HCT116 (cell line): Measurements from ENCODE around the gene CHRNB4. TPM values are rescaled to one million over a fixed set of nuclear protein-coding genes. Genes with fewer than 3 reads are reported as not detected.
"Not testable (repeated sequence)": the region's sequence is repeated elsewhere in the genome, so short reads cannot be mapped to it uniquely, and the experiment has no call there.

Source experiments
- ATAC-seq: fragments of 200-7000 bp; cut with Tn5 transposase; 2 replicates; pipeline ENCODE4 v1.9.1; 2020; ENCODE audit warnings: mild to moderate bottlenecking, moderate library complexity
- BruUV-seq: library from RNA; stranded (reverse); fragments of 400-500 nt; replicated peaks from 2 replicates; lab custom pipeline; 2021; lab: Mats Ljungman, UMichigan
- CTCF ChIA-PET: fragments of 300-600 bp; sonication (Branson Sonifier 250); formaldehyde crosslinking; loops from one replicate; lab custom pipeline; 2021; ENCODE audit warnings: antibody characterized with exemption; lab: Charles Lee
- POLR2A ChIA-PET: fragments of 300-600, 350-600 bp; sonication (Branson Sonifier 250); formaldehyde crosslinking; loops from one replicate; lab custom pipeline; 2021; ENCODE audit warnings: antibody characterized with exemption; lab: Charles Lee
- RAD21 ChIA-PET, 2 experiments: fragments of 300-600 bp; sonication (Branson Sonifier 250); formaldehyde crosslinking; loops; one replicate each; lab custom pipeline; 2023; ENCODE audit warnings: low total read pairs in 2 of 2; ENCODE audit not compliant: uncharacterized antibody in 2 of 2, unreplicated experiment in 2 of 2, low non-redundant PET in 1 of 2; lab: Charles Lee
- DNase-seq: peaks from one replicate; pipeline ENCODE4 v3.0.0-alpha.2; 2010; ENCODE audit warnings: low read depth, low spot score
- H2AFZ ChIP-seq: fragments of 200-600 bp; shearing (Covaris generic), sonication (generic); 2 replicates; pipeline ENCODE4 v1.6.1; 2017; ENCODE audit warnings: low read depth, mixed run types, mixed read lengths, antibody characterized with exemption, low read length; ENCODE audit not compliant: poor library complexity, severe bottlenecking
- H3K27ac ChIP-seq: 2 replicates; pipeline ENCODE4 v1.5.1; 2012; ENCODE audit warnings: low read depth, low read length
- H3K27me3 ChIP-seq: fragments of 200-600 bp; sonication (generic); 2 replicates; pipeline ENCODE4 v1.6.1; 2016; ENCODE audit warnings: mixed run types, low read length, mixed read lengths; ENCODE audit not compliant: insufficient read depth
- H3K36me3 ChIP-seq, 2 experiments: fragments of 200-500 bp in 1 of 2; fragments of 200-600 bp in 1 of 2; sonication (Bioruptor generic) in 1 of 2; sonication (generic) in 1 of 2; 2 replicates each; pipeline versions ENCODE4 v1.5.1 to v1.6.1; 2014 to 2016; ENCODE audit warnings: low read length in 2 of 2, inconsistent platforms in 1 of 2, mixed read lengths in 1 of 2, mixed run types in 1 of 2; ENCODE audit not compliant: insufficient read depth in 2 of 2, control insufficient read depth in 1 of 2
- H3K4me1 ChIP-seq, 2 experiments: fragments of 200-600 bp in 1 of 2; sonication (generic) in 1 of 2; 2 replicates each; pipeline versions ENCODE4 v1.5.1 to v1.6.1; 2012 to 2017; ENCODE audit warnings: low read length in 2 of 2, inconsistent platforms in 1 of 2, mild to moderate bottlenecking in 1 of 2, mixed read lengths in 1 of 2, mixed run types in 1 of 2, moderate library complexity in 1 of 2; ENCODE audit not compliant: insufficient read depth in 2 of 2, control insufficient read depth in 1 of 2
- H3K4me2 ChIP-seq: fragments of 200-600 bp; sonication (generic); 2 replicates; pipeline ENCODE4 v1.6.1; 2017; ENCODE audit warnings: mixed run types, low read length, mixed read lengths
- H3K4me3 ChIP-seq, 2 experiments: fragments of 200-600 bp in 1 of 2; sonication (generic) in 1 of 2; replicated peaks in 1 of 2; 2 replicates each; pipeline ENCODE4 v1.5.1; 2011 to 2016; ENCODE audit warnings: low read length in 2 of 2, control low read depth in 1 of 2, low read depth in 1 of 2, mild to moderate bottlenecking in 1 of 2, mixed read lengths in 1 of 2, mixed run types in 1 of 2
- H3K79me2 ChIP-seq: fragments of 200-600 bp; sonication (generic); 2 replicates; pipeline ENCODE4 v1.6.1; 2017; ENCODE audit warnings: mild to moderate bottlenecking, mixed run types, low read length, moderate library complexity, mixed read lengths; ENCODE audit not compliant: insufficient read depth
- H3K9ac ChIP-seq: fragments of 200-600 bp; sonication (generic); 2 replicates; pipeline ENCODE4 v1.6.1; 2016; ENCODE audit warnings: low read length, mixed read lengths
- H3K9me2 ChIP-seq: fragments of 200-600 bp; sonication (generic), shearing (Covaris generic); 2 replicates; pipeline ENCODE4 v1.6.1; 2017; ENCODE audit warnings: mixed run types, mild to moderate bottlenecking, moderate library complexity; ENCODE audit not compliant: insufficient read depth
- H3K9me3 ChIP-seq, 2 experiments: fragments of 200-500 bp in 1 of 2; fragments of 200-600 bp in 1 of 2; sonication (Bioruptor generic) in 1 of 2; sonication (generic) in 1 of 2; 2 replicates each; pipeline ENCODE4 v1.6.1; 2014 to 2017; ENCODE audit warnings: low read length in 2 of 2, mixed read lengths in 2 of 2, inconsistent platforms in 1 of 2, low read depth in 1 of 2, mild to moderate bottlenecking in 1 of 2, mixed run types in 1 of 2, moderate library complexity in 1 of 2; ENCODE audit not compliant: control insufficient read depth in 1 of 2, insufficient read depth in 1 of 2
- H4K20me1 ChIP-seq: fragments of 200-600 bp; sonication (generic), shearing (Covaris generic); 2 replicates; pipeline ENCODE4 v1.6.1; 2017; ENCODE audit warnings: mixed run types, mild to moderate bottlenecking, moderate library complexity; ENCODE audit not compliant: insufficient read depth
- CTCF ChIP-seq, 3 experiments: fragments of 200-600 bp in 1 of 3; sonication (generic) in 1 of 3; IDR thresholded peaks in 2 of 3; conservative IDR thresholded peaks in 1 of 3; 2 replicates each; pipeline ENCODE4 v1.5.1; 2012 to 2017; ENCODE audit warnings: low read depth in 2 of 3, low read length in 2 of 3, antibody characterized with exemption in 1 of 3, borderline replicate concordance in 1 of 3, control low read depth in 1 of 3, mild to moderate bottlenecking in 1 of 3, mixed read lengths in 1 of 3, mixed run types in 1 of 3, moderate library complexity in 1 of 3; ENCODE audit not compliant: insufficient read depth in 1 of 3
- EGR1 ChIP-seq: IDR thresholded peaks from 2 replicates; pipeline ENCODE4 v1.6.1; 2012; ENCODE audit warnings: low read depth
- ELF1 ChIP-seq: IDR thresholded peaks from 2 replicates; pipeline ENCODE4 v1.6.1; 2012; ENCODE audit warnings: low read depth, borderline replicate concordance
- JUND ChIP-seq: IDR thresholded peaks from 2 replicates; pipeline ENCODE4 v1.6.1; 2012
- POLR2A ChIP-seq: IDR thresholded peaks from 2 replicates; pipeline ENCODE4 v1.7.0; 2011; ENCODE audit warnings: borderline replicate concordance; ENCODE audit not compliant: insufficient read depth, insufficient read length; ENCODE audit errors: extremely low read depth
- REST ChIP-seq: IDR thresholded peaks from 2 replicates; pipeline ENCODE4 v1.6.1; 2012; ENCODE audit warnings: low read depth
- SP1 ChIP-seq: IDR thresholded peaks from 2 replicates; pipeline ENCODE4 v1.6.1; 2012; ENCODE audit warnings: low read depth
- intact Hi-C: fragments of 100-400 bp; cut with micrococcal nuclease; formaldehyde crosslinking; loops from 2 replicates; pipeline ENCODE4 v1.10.0; 2022
- total RNA-seq: library from RNA; stranded (reverse); gene quantifications from one replicate; pipeline ENCODE4 v1.2.1, GENCODE V29; 2021; ENCODE audit not compliant: unreplicated experiment
- TF ChIP-seq, protein P1 (sequence below): IDR thresholded peaks from 2 replicates; pipeline ENCODE4 v1.6.1; 2012

The CHRNB4 gene
- total RNA-seq, 1 experiment from 2014 or later = 2.0 TPM

DNA sequence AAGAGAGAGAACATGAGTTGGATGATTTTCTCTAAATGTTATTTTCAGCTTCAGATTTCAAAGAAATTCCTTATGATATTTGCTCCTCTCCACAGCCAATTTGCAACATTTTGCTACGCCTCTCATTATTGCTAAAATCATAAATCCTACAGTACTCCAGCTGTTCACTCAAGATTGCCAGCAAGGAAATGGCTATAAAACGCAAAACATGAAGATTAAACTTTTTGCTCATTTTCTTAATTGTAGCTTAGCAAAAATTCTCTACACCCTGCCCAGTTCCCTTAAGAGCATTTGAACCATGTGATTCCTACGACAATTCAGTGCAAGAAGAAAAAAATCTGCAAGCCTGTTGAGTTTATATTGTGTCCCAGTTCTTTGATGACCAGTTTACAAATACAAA lies 27.0 kb downstream of the CHRNB4 start:
- CTCF ChIA-PET = no interaction called here
- Histone ChIP-seq H3K27me3 (no peaks in the 10 kb centered on the region), H4K20me1 (no peaks in the 10 kb centered on the region), H3K79me2 (no peaks in the 10 kb centered on the region), H3K9me3 (no peaks in the 10 kb centered on the region)
- POLR2A ChIA-PET = no interaction called here
- BruUV-seq = no TSS peak
- RAD21 ChIA-PET = no interaction called here
- ATAC-seq (no peak), DNase-seq (no peak)
- intact Hi-C loops = no loop called here
- TF ChIP-seq, protein P1, sequence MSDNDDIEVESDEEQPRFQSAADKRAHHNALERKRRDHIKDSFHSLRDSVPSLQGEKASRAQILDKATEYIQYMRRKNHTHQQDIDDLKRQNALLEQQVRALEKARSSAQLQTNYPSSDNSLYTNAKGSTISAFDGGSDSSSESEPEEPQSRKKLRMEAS = no peak
- TF ChIP-seq JUND = no peak
- TF ChIP-seq, all 23 proteins: peak for 0
- no peak overlapping the region for H3K27ac ChIP-seq
- H3K4me2 ChIP-seq = no peak overlapping the region
- peaks cover 0 to 4% of the 10 kb centered on the region in 2 experiments; a peak in 1 of 4 replicates for H3K4me1 ChIP-seq
- H3K36me3 ChIP-seq = no peaks in the 10 kb centered on the region
- H2AFZ ChIP-seq = no peak overlapping the region
- no peak overlapping the region for H3K9ac ChIP-seq
- no peak overlapping the region for H3K4me3 ChIP-seq
- no peaks in the 10 kb centered on the region for H3K9me2 ChIP-seq

DNA sequence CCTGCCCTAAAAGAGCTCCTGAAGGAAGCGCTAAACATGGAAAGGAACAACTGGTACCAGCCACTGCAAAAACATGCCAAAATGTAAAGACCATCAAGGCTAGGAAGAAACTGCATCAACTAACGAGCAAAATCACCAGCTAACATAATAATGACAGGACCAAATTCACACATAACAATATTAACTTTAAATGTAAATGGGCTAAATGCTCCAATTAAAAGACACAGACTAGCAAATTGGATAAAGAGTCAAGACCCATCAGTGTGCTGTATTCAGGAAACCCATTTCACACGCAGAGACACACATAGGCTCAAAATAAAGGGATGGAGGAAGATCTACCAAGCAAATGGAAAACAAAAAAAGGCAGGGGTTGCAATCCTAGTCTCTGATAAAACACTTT lies 31.5 kb downstream of the CHRNB4 start:
- CTCF ChIA-PET, H3K79me2 ChIP-seq, H3K9me3 ChIP-seq, H3K27ac ChIP-seq, H3K4me1 ChIP-seq, H3K9me2 ChIP-seq, RAD21 ChIA-PET, H3K27me3 ChIP-seq, BruUV-seq, H3K36me3 ChIP-seq, POLR2A ChIA-PET, ATAC-seq, H3K9ac ChIP-seq, DNase-seq, H2AFZ ChIP-seq, H3K4me2 ChIP-seq, H4K20me1 ChIP-seq, H3K4me3 ChIP-seq, intact Hi-C loops: not testable (repeated sequence)

GRCh38 chr15:78605680-78606079 lies 35.3 kb downstream of the CHRNB4 start:
- no peak overlapping the region for H3K4me2 ChIP-seq
- no peaks in the 10 kb centered on the region for H4K20me1 ChIP-seq
- H3K9ac ChIP-seq = no peak overlapping the region
- no peaks in the 10 kb centered on the region for H3K9me2 ChIP-seq
- CTCF ChIA-PET = no interaction called here
- no peaks in the 10 kb centered on the region for H3K27me3 ChIP-seq
- H3K79me2 ChIP-seq = no peaks in the 10 kb centered on the region
- no peak for ATAC-seq
- BruUV-seq = no TSS peak
- no peak for DNase-seq
- no peak overlapping the region for H2AFZ ChIP-seq
- no peaks in the 10 kb centered on the region for H3K9me3 ChIP-seq
- H3K4me1 ChIP-seq = no peaks in the 10 kb centered on the region
- intact Hi-C loops = no loop called here
- H3K4me3 ChIP-seq = no peak overlapping the region
- no peaks in the 10 kb centered on the region; a peak in 1 of 4 replicates for H3K36me3 ChIP-seq
- POLR2A ChIA-PET = no interaction called here
- H3K27ac ChIP-seq = no peak overlapping the region
- RAD21 ChIA-PET = interaction anchor here in 1 of 2 experiments (1.1 kb wide), 1 partner anchor 103 kb away, joined by 3 read pairs; no protein-coding TSS in a partner anchor
- TF ChIP-seq REST = no peak
- TF ChIP-seq CTCF (IDR thresholded peaks at IDR 0.05 in 2 of 3, conservative IDR thresholded peaks at IDR 0.05 in 1 of 3; ENCODE audit: borderline replicate concordance in 1 of 3, insufficient read depth in 1 of 3, low read depth in 2 of 3, low read length in 2 of 3) = no peak
- no peak for TF ChIP-seq POLR2A
- TF ChIP-seq ELF1 = no peak
- no peak for TF ChIP-seq SP1
- no peak for TF ChIP-seq EGR1
